Hepatocyte (in vitro differentiated cells): Measurements from ENCODE around the gene OR8U1.

Experiments
- EZH2 ChIP-seq: fragments of 200-600 bp; sonication (generic); IDR thresholded peaks from 2 replicates; pipeline ENCODE4 v1.6.1; 2016; ENCODE audit warnings: antibody characterized with exemption, mild to moderate bottlenecking, borderline replicate concordance
- EZH2phosphoT487 ChIP-seq: fragments of 200-600 bp; sonication (generic); IDR thresholded peaks from one replicate; pipeline ENCODE4 v1.6.1; 2018; ENCODE audit warnings: antibody characterized with exemption, mild to moderate bottlenecking, low read depth, moderate library complexity; ENCODE audit not compliant: unreplicated experiment, severe bottlenecking
- TF ChIP-seq, protein P1 (sequence below): fragments of 200-600 bp; sonication (generic); IDR thresholded peaks from 2 replicates; pipeline ENCODE4 v1.5.1; 2016; ENCODE audit warnings: antibody characterized with exemption, mild to moderate bottlenecking; ENCODE audit not compliant: poor library complexity

GRCh38 chr11:56353991-56354390 is 21.4 kb upstream of the OR8U1 start, which contains the start of gene OR8J1:
- TF ChIP-seq, protein P1, sequence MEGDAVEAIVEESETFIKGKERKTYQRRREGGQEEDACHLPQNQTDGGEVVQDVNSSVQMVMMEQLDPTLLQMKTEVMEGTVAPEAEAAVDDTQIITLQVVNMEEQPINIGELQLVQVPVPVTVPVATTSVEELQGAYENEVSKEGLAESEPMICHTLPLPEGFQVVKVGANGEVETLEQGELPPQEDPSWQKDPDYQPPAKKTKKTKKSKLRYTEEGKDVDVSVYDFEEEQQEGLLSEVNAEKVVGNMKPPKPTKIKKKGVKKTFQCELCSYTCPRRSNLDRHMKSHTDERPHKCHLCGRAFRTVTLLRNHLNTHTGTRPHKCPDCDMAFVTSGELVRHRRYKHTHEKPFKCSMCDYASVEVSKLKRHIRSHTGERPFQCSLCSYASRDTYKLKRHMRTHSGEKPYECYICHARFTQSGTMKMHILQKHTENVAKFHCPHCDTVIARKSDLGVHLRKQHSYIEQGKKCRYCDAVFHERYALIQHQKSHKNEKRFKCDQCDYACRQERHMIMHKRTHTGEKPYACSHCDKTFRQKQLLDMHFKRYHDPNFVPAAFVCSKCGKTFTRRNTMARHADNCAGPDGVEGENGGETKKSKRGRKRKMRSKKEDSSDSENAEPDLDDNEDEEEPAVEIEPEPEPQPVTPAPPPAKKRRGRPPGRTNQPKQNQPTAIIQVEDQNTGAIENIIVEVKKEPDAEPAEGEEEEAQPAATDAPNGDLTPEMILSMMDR: no peak
- TF ChIP-seq EZH2phosphoT487 (no peak), EZH2 (no peak)
